GM21515 (cell line): ENCODE data around the gene TBX15.
A peak's percentile ranks its signal among the peaks of the same experiment; 100 is the strongest.
"Not testable (repeated sequence)": the region's sequence is repeated elsewhere in the genome, so short reads cannot be mapped to it uniquely, and the experiment has no call there.

ENCODE experiments used
- ATAC-seq: cut with Tn5 transposase; IDR thresholded peaks from one replicate; pipeline ENCODE4 v1.9.1; 2021; ENCODE audit not compliant: unreplicated experiment

TBX15 gene

GRCh38 chr1:118928739-118929554 is 59.2 kb downstream of the TBX15 start:
- ATAC-seq, result no peak

- no peak for ATAC-seq
Measured at GRCh38 chr1:118927427-118928187, 60.5 kb downstream of the TBX15 start.

GRCh38 chr1:118926261-118926660 is 61.9 kb downstream of the TBX15 start:
- no peak for ATAC-seq

- ATAC-seq, result no peak
Measured at GRCh38 chr1:118925651-118926050, 62.5 kb downstream of the TBX15 start.

- ATAC-seq, result no peak
Measured at GRCh38 chr1:118923319-118923718, 64.8 kb downstream of the TBX15 start.

GRCh38 chr1:118921994-118922393 is 66.1 kb downstream of the TBX15 start:
- ATAC-seq, result no peak

- ATAC-seq, result no peak
Measured at GRCh38 chr1:118920124-118920717, 67.9 kb downstream of the TBX15 start.

- peak; percentile 6 for ATAC-seq
Measured at GRCh38 chr1:118918940-118919259, 69.2 kb downstream of the TBX15 start.

GRCh38 chr1:118918230-118918939 is 69.8 kb downstream of the TBX15 start:
- peak; percentile 82 for ATAC-seq

- not testable (repeated sequence) for ATAC-seq
Measured at GRCh38 chr1:118916346-118916745, 71.8 kb downstream of the TBX15 start.

GRCh38 chr1:118914379-118915161 is 73.6 kb downstream of the TBX15 start:
- ATAC-seq, result no peak

- no peak for ATAC-seq
Measured at GRCh38 chr1:118913818-118914217, 74.3 kb downstream of the TBX15 start.

- ATAC-seq, result no peak
Measured at GRCh38 chr1:118912574-118912973, 75.6 kb downstream of the TBX15 start.

GRCh38 chr1:118911571-118911970 is 76.6 kb downstream of the TBX15 start:
- no peak for ATAC-seq

- ATAC-seq, result no peak
Measured at GRCh38 chr1:118907466-118907865, 80.7 kb downstream of the TBX15 start.

- no peak for ATAC-seq
Measured at GRCh38 chr1:118905671-118906070, 82.5 kb downstream of the TBX15 start.

GRCh38 chr1:118905196-118905595 is 82.9 kb downstream of the TBX15 start:
- ATAC-seq, result no peak

- ATAC-seq, result no peak
Measured at GRCh38 chr1:118902711-118903191, 85.4 kb downstream of the TBX15 start.

GRCh38 chr1:118902299-118902698 is 85.8 kb downstream of the TBX15 start:
- ATAC-seq, result no peak

- no peak for ATAC-seq
Measured at GRCh38 chr1:118900643-118901440, 87.3 kb downstream of the TBX15 start.
